ENCODE data around the gene BORCS5. TPM values are rescaled to one million over a fixed set of nuclear protein-coding genes. Genes with fewer than 3 reads are reported as not detected.

Gene BORCS5
- total and polyA plus RNA-seq, 7 experiments from 2014 or later = 8.4 to 28.2 (median 18.6) TPM

DNA sequence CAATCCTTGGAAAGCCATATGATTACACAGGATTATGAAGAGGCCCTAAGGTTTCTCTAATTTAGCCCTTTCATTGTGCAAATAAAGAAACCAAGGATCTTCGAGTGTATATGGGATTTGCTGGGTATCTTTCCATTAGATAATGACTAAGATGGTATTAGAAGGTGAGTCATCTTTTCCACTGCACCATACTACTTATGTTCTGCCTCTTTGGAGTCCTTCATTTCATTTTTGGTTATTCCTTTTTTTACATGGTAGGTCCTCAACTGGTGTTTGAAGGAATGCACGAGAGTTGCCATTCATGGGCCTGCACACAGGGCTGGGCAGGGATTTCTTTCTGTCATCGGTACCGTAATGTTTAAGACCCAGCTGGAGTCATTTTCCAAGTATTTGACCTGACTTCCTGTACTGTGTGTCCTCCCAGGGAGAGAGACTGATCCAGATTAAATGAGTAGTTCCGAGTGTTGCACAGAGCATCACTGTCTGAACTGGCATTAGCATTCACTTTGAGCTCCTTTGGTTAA, 85.7 kb downstream of the BORCS5 start:
- DNase-seq = peak in 1 of 9 donors; percentile 32
- H3K36me3 Mint-ChIP-seq = peaks cover 0 to 27% (median 11%) of the 10 kb centered on the region in 5 donors
- Histone ChIP-seq H3K4me3 (ENCODE audit: low read length) (no peak overlapping the region), H3K36me3 (ENCODE audit: control insufficient read depth in 2 of 3, insufficient read depth in 3 of 3, low read length in 3 of 3) (no peaks in the 10 kb centered on the region), H3K27ac (ENCODE audit: low read depth, low read length) (peak overlapping the region; percentile 61), H3K9me3 (ENCODE audit: control insufficient read depth in 2 of 3, low read length in 3 of 3) (no peaks in the 10 kb centered on the region), H3K4me1 (ENCODE audit: control insufficient read depth in 2 of 2, insufficient read depth in 2 of 2, low read length in 2 of 2) (peaks cover 52 to 54% of the 10 kb centered on the region in 2 donors), H3K27me3 (ENCODE audit: control insufficient read depth in 2 of 2, insufficient read depth in 2 of 2, low read length in 2 of 2) (no peaks in the 10 kb centered on the region)
- ChIA-PET CTCF (interaction anchor here (1.0 to 1.5 kb wide), 3 partner anchors 24 to 129 kb away, joined by 3 to 7 read pairs (median 4); no protein-coding TSS in a partner anchor), POLR2A (interaction anchor here (0.6 to 4.7 kb wide), 14 partner anchors 9 to 373 kb away, joined by 3 to 24 read pairs (median 6); partner anchors contain the start of genes BORCS5 and DUSP16)
- H3K4me1 Mint-ChIP-seq = peaks cover 39 to 72% (median 66%) of the 10 kb centered on the region in 7 donors
- H3K27me3 Mint-ChIP-seq = no peaks in the 10 kb centered on the region
- peak overlapping the region; percentile 92 to 99 (median 97) for H3K27ac Mint-ChIP-seq
- H3K4me3 Mint-ChIP-seq = peak overlapping the region in 9 of 10 donors; percentile 9 to 78 (median 56)
- H3K9me3 Mint-ChIP-seq = peaks cover 0 to 2% (median 0%) of the 10 kb centered on the region in 11 donors
- ATAC-seq = no peak
- intact Hi-C loops (cut with micrococcal nuclease) = loop anchor here (1.0 to 5.0 kb wide), 10 partner anchors 14 to 366 kb away; no protein-coding TSS in a partner anchor

DNA sequence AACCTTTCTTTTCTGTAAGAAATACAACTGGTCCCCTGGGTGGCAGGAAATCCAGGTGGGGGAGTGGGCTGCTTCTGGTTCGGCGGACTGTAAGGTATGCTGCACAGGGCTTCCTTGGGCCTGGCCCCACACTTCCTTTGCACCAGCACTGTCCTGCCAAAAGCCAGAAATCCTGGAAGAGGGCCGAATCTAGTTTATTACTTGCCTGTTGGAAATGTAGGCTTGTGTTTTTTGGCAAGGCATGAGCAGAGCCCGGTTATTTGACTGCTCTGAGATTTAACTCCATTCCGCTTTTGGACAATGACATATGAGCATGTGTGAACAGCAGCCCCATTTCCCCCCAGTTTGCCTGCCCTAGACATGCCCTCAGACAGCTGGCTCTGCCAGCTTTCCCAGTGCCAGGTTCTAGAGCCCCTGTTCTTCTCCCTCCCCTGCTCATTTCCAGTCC, 86.6 kb downstream of the BORCS5 start:
- ChIA-PET POLR2A (interaction anchor here (0.6 to 4.7 kb wide), 4 partner anchors 12 to 117 kb away, joined by 3 to 24 read pairs (median 8); no protein-coding TSS in a partner anchor), CTCF (no interaction called here)
- Mint-ChIP-seq H3K27ac (peak overlapping the region; percentile 4 to 99 (median 97)), H3K36me3 (peaks cover 0 to 23% (median 11%) of the 10 kb centered on the region in 5 donors), H3K4me3 (peak overlapping the region in 2 of 10 donors; percentile 2 to 77), H3K27me3 (no peaks in the 10 kb centered on the region), H3K9me3 (peaks cover 0 to 2% (median 0%) of the 10 kb centered on the region in 11 donors), H3K4me1 (peaks cover 39 to 70% (median 66%) of the 10 kb centered on the region in 7 donors)
- intact Hi-C loops (cut with micrococcal nuclease) = loop anchor here (2.0 to 5.0 kb wide), 3 partner anchors 36 to 63 kb away; no protein-coding TSS in a partner anchor
- peaks cover 52 to 54% of the 10 kb centered on the region in 2 donors for H3K4me1 ChIP-seq (ENCODE audit: control insufficient read depth in 2 of 2, insufficient read depth in 2 of 2, low read length in 2 of 2)
- no peaks in the 10 kb centered on the region for H3K9me3 ChIP-seq (ENCODE audit: control insufficient read depth in 2 of 3, low read length in 3 of 3)
- no peak for ATAC-seq
- no peaks in the 10 kb centered on the region for H3K27me3 ChIP-seq (ENCODE audit: control insufficient read depth in 2 of 2, insufficient read depth in 2 of 2, low read length in 2 of 2)
- DNase-seq = no peak
- H3K4me3 ChIP-seq (ENCODE audit: low read length) = no peak overlapping the region
- H3K36me3 ChIP-seq (ENCODE audit: control insufficient read depth in 2 of 3, insufficient read depth in 3 of 3, low read length in 3 of 3) = no peaks in the 10 kb centered on the region
- peak overlapping the region; percentile 61 for H3K27ac ChIP-seq (ENCODE audit: low read depth, low read length)

GRCh38 chr12:12445165-12445881, 88.4 kb downstream of the BORCS5 start:
- CTCF ChIA-PET = interaction anchor here (0.9 kb wide), 1 partner anchor 22 kb away, joined by 3 read pairs; no protein-coding TSS in a partner anchor
- peaks cover 39 to 44% of the 10 kb centered on the region in 2 donors for H3K4me1 ChIP-seq (ENCODE audit: control insufficient read depth in 2 of 2, insufficient read depth in 2 of 2, low read length in 2 of 2)
- DNase-seq = no peak

DNA sequence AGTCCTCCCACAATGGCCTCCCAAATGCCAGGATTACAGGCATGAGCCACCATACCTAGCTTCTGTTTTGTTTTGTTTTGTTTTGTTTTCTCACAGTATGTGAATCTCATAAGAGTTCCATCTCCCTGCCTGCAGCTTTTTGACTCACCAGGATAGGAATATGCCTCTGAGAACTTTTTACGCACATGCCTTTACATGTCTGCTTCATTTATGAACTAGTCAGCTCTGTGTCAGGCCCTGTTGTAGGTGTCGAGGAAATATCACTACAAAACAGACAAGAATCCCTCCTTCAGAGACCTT, 89.0 kb downstream of the BORCS5 start:
- CTCF ChIA-PET = interaction anchor here (0.9 kb wide), 2 partner anchors 16 to 21 kb away, joined by 3 read pairs; no protein-coding TSS in a partner anchor
- H3K4me1 ChIP-seq (ENCODE audit: control insufficient read depth in 2 of 2, insufficient read depth in 2 of 2, low read length in 2 of 2) = peaks cover 34 to 39% of the 10 kb centered on the region in 2 donors
- Mint-ChIP-seq H3K4me3 (no peak overlapping the region), H3K9me3 (no peaks in the 10 kb centered on the region), H3K27me3 (no peaks in the 10 kb centered on the region), H3K36me3 (peaks cover 4 to 22% (median 17%) of the 10 kb centered on the region in 5 donors), H3K27ac (peak overlapping the region in 1 of 9 donors; percentile 43), H3K4me1 (peaks cover 33 to 51% (median 48%) of the 10 kb centered on the region in 7 donors)
- H3K36me3 ChIP-seq (ENCODE audit: control insufficient read depth in 2 of 3, insufficient read depth in 3 of 3, low read length in 3 of 3) = no peaks in the 10 kb centered on the region
- H3K27ac ChIP-seq (ENCODE audit: low read depth, low read length) = no peak overlapping the region
- intact Hi-C loops (cut with micrococcal nuclease) = no loop called here
- no peaks in the 10 kb centered on the region for H3K27me3 ChIP-seq (ENCODE audit: control insufficient read depth in 2 of 2, insufficient read depth in 2 of 2, low read length in 2 of 2)
- POLR2A ChIA-PET = interaction anchor here (0.6 to 1.2 kb wide), 3 partner anchors 11 to 289 kb away, joined by 3 read pairs; no protein-coding TSS in a partner anchor
- no peaks in the 10 kb centered on the region for H3K9me3 ChIP-seq (ENCODE audit: control insufficient read depth in 2 of 3, low read length in 3 of 3)
- H3K4me3 ChIP-seq (ENCODE audit: low read length) = no peak overlapping the region
- DNase-seq (no peak), ATAC-seq (no peak)

More at GRCh38 chr12:12445165-12445881, 88.4 kb downstream of the BORCS5 start:
- no peak for ATAC-seq
- no peak overlapping the region for H3K4me3 ChIP-seq (ENCODE audit: low read length)
- H3K4me1 Mint-ChIP-seq = peaks cover 37 to 56% (median 53%) of the 10 kb centered on the region in 7 donors
- no peak overlapping the region for H3K4me3 Mint-ChIP-seq
- H3K27ac ChIP-seq (ENCODE audit: low read depth, low read length) = no peak overlapping the region
- peaks cover 4 to 22% (median 18%) of the 10 kb centered on the region in 5 donors for H3K36me3 Mint-ChIP-seq
- H3K9me3 Mint-ChIP-seq = peaks cover 0 to 2% (median 0%) of the 10 kb centered on the region in 11 donors
- H3K27me3 ChIP-seq (ENCODE audit: control insufficient read depth in 2 of 2, insufficient read depth in 2 of 2, low read length in 2 of 2) = no peaks in the 10 kb centered on the region
- intact Hi-C loops (cut with micrococcal nuclease) = no loop called here
- peak overlapping the region in 2 of 9 donors; percentile 37 to 43 for H3K27ac Mint-ChIP-seq
- no peaks in the 10 kb centered on the region for H3K36me3 ChIP-seq (ENCODE audit: control insufficient read depth in 2 of 3, insufficient read depth in 3 of 3, low read length in 3 of 3)
- POLR2A ChIA-PET = interaction anchor here (0.6 to 1.2 kb wide), 5 partner anchors 11 to 289 kb away, joined by 3 to 4 read pairs (median 3); no protein-coding TSS in a partner anchor
- H3K9me3 ChIP-seq (ENCODE audit: control insufficient read depth in 2 of 3, low read length in 3 of 3) = no peaks in the 10 kb centered on the region
- no peaks in the 10 kb centered on the region for H3K27me3 Mint-ChIP-seq

DNA sequence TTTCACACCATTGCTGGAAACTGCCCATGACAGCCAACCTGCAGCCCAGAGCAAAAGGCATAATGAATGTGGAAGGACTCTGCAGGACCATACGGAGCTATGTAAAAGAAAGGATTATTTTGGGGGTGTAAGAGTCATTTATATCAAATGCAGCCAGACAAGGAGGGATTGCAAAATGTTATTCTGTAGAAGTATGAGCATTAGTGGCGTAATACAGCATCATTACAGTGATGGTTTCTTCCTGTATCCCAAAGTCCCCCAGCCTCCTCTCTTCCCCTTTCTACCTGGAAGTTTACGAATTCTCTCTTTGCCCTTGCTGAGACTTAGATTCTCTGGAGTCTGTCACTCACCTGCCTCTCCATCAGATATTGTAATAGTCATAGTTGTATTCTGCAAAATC, 89.9 kb downstream of the BORCS5 start:
- no peak overlapping the region for H3K4me3 ChIP-seq (ENCODE audit: low read length)
- H3K4me1 Mint-ChIP-seq = peaks cover 23 to 42% (median 38%) of the 10 kb centered on the region in 7 donors
- no peak overlapping the region for H3K4me3 Mint-ChIP-seq
- CTCF ChIA-PET = interaction anchor here (0.9 to 1.0 kb wide), 2 partner anchors 15 to 40 kb away, joined by 3 read pairs; no protein-coding TSS in a partner anchor
- H3K9me3 ChIP-seq (ENCODE audit: control insufficient read depth in 2 of 3, low read length in 3 of 3) = no peaks in the 10 kb centered on the region
- POLR2A ChIA-PET = no interaction called here
- no peaks in the 10 kb centered on the region for H3K27me3 ChIP-seq (ENCODE audit: control insufficient read depth in 2 of 2, insufficient read depth in 2 of 2, low read length in 2 of 2)
- no peaks in the 10 kb centered on the region for H3K36me3 ChIP-seq (ENCODE audit: control insufficient read depth in 2 of 3, insufficient read depth in 3 of 3, low read length in 3 of 3)
- intact Hi-C loops (cut with micrococcal nuclease) = no loop called here
- H3K36me3 Mint-ChIP-seq = peaks cover 4 to 22% (median 17%) of the 10 kb centered on the region in 5 donors
- no peak overlapping the region for H3K27ac ChIP-seq (ENCODE audit: low read depth, low read length)
- peak overlapping the region in 4 of 9 donors; percentile 1 to 60 (median 30) for H3K27ac Mint-ChIP-seq
- H3K9me3 Mint-ChIP-seq = no peaks in the 10 kb centered on the region
- no peaks in the 10 kb centered on the region for H3K27me3 Mint-ChIP-seq
- peaks cover 25 to 29% of the 10 kb centered on the region in 2 donors for H3K4me1 ChIP-seq (ENCODE audit: control insufficient read depth in 2 of 2, insufficient read depth in 2 of 2, low read length in 2 of 2)
- no peak for ATAC-seq
- no peak for DNase-seq

- Mint-ChIP-seq H3K27me3 (no peaks in the 10 kb centered on the region), H3K9me3 (no peaks in the 10 kb centered on the region), H3K27ac (peak overlapping the region in 5 of 9 donors; percentile 8 to 77 (median 35)), H3K36me3 (peaks cover 4 to 22% (median 17%) of the 10 kb centered on the region in 5 donors), H3K4me1 (peaks cover 21 to 37% (median 34%) of the 10 kb centered on the region in 7 donors), H3K4me3 (peak overlapping the region in 1 of 10 donors; percentile 13)
- intact Hi-C loops (cut with micrococcal nuclease) = no loop called here
- POLR2A ChIA-PET = interaction anchor here (0.6 kb wide), 2 partner anchors 100 to 176 kb away, joined by 3 read pairs; no protein-coding TSS in a partner anchor
- CTCF ChIA-PET = interaction anchor here (1.0 kb wide), 1 partner anchor 40 kb away, joined by 3 read pairs; no protein-coding TSS in a partner anchor
- peaks cover 23 to 25% of the 10 kb centered on the region in 2 donors for H3K4me1 ChIP-seq (ENCODE audit: control insufficient read depth in 2 of 2, insufficient read depth in 2 of 2, low read length in 2 of 2)
- H3K36me3 ChIP-seq (ENCODE audit: control insufficient read depth in 2 of 3, insufficient read depth in 3 of 3, low read length in 3 of 3) = no peaks in the 10 kb centered on the region
- no peaks in the 10 kb centered on the region for H3K9me3 ChIP-seq (ENCODE audit: control insufficient read depth in 2 of 3, low read length in 3 of 3)
- H3K4me3 ChIP-seq (ENCODE audit: low read length) = no peak overlapping the region
- no peak for ATAC-seq
- H3K27me3 ChIP-seq (ENCODE audit: control insufficient read depth in 2 of 2, insufficient read depth in 2 of 2, low read length in 2 of 2) = no peaks in the 10 kb centered on the region
- DNase-seq = no peak
- H3K27ac ChIP-seq (ENCODE audit: low read depth, low read length) = no peak overlapping the region
Measured at GRCh38 chr12:12447236-12447635, 90.4 kb downstream of the BORCS5 start.

Measured in naive thymus-derived CD4-positive, alpha-beta T cell (primary cell).